ENCODE results near the gene KRT77. TPM values are rescaled to one million over a fixed set of nuclear protein-coding genes. Genes with fewer than 3 reads are reported as not detected.

The KRT77 gene
- total RNA-seq, 3 donors from 2014 or later: 0.48 TPM; not detected in 2

DNA sequence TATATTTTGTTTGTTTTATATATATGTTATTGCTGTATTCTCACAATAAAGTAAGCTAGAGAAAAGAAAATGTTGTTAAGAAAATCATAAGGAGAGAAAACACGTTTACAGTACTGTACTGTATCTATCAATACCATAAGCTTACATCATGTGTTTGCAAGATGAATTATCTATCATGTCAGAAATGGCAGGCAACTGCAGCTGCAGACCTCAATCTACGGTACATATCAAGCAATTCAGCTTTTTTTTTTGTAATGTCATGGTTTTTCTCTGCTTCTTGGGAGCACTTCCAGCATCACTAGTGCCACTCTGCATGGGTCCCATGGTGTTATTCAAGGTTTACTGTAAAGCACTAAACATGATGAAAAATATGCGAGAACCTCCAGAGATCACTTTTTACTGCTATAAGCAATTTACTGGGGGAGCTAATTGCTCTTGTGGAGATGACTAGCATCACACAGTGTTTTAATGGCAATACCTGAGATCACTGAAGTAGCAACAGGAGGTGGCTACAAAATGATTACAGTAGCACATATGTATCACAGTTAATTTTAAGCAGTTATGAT lies 42.3 kb downstream of the KRT77 start:
- Histone ChIP-seq H3K27me3 (peaks cover 0 to 4% of the 10 kb centered on the region in 2 donors), H3K27ac (no peak overlapping the region), H3K9me3 (no peaks in the 10 kb centered on the region), H3K4me3 (no peak overlapping the region), H3K36me3 (no peaks in the 10 kb centered on the region), H3K4me1 (no peaks in the 10 kb centered on the region)
- intact Hi-C loops (cut with DNase I; ENCODE audit: low total_unique reads): no loop called here
- no peak for DNase-seq (ENCODE audit: low spot score in 2 of 2)
- TF ChIP-seq POLR2A (IDR thresholded peaks at IDR 0.05) (no peak), POLR2AphosphoS5 (IDR thresholded peaks at IDR 0.05) (no peak)
- TF ChIP-seq, protein P1, sequence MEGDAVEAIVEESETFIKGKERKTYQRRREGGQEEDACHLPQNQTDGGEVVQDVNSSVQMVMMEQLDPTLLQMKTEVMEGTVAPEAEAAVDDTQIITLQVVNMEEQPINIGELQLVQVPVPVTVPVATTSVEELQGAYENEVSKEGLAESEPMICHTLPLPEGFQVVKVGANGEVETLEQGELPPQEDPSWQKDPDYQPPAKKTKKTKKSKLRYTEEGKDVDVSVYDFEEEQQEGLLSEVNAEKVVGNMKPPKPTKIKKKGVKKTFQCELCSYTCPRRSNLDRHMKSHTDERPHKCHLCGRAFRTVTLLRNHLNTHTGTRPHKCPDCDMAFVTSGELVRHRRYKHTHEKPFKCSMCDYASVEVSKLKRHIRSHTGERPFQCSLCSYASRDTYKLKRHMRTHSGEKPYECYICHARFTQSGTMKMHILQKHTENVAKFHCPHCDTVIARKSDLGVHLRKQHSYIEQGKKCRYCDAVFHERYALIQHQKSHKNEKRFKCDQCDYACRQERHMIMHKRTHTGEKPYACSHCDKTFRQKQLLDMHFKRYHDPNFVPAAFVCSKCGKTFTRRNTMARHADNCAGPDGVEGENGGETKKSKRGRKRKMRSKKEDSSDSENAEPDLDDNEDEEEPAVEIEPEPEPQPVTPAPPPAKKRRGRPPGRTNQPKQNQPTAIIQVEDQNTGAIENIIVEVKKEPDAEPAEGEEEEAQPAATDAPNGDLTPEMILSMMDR (IDR thresholded peaks at IDR 0.05): no peak

- DNase-seq (ENCODE audit: low spot score in 2 of 2): peak in 1 of 2 donors; percentile 3
Measured at GRCh38 chr12:52659951-52660350, 43.4 kb downstream of the KRT77 start.

GRCh38 chr12:52659395-52659794 lies 43.9 kb downstream of the KRT77 start:
- Histone ChIP-seq H3K36me3 (no peaks in the 10 kb centered on the region), H3K27me3 (peaks cover 0 to 4% of the 10 kb centered on the region in 2 donors), H3K4me1 (no peaks in the 10 kb centered on the region), H3K4me3 (no peak overlapping the region), H3K9me3 (no peaks in the 10 kb centered on the region), H3K27ac (no peak overlapping the region)
- peak in 1 of 2 donors; percentile 7 for DNase-seq (ENCODE audit: low spot score in 2 of 2)
- no peak for TF ChIP-seq POLR2AphosphoS5 (IDR thresholded peaks at IDR 0.05)
- TF ChIP-seq, protein P1 (IDR thresholded peaks at IDR 0.05): no peak
- intact Hi-C loops (cut with DNase I; ENCODE audit: low total_unique reads): no loop called here

More at GRCh38 chr12:52659951-52660350, 43.4 kb downstream of the KRT77 start:
- Histone ChIP-seq H3K27me3 (peaks cover 0 to 4% of the 10 kb centered on the region in 2 donors), H3K4me3 (no peak overlapping the region), H3K9me3 (no peaks in the 10 kb centered on the region), H3K27ac (no peak overlapping the region), H3K4me1 (no peaks in the 10 kb centered on the region), H3K36me3 (no peaks in the 10 kb centered on the region)
- intact Hi-C loops (cut with DNase I; ENCODE audit: low total_unique reads): no loop called here
- no peak for TF ChIP-seq POLR2A (IDR thresholded peaks at IDR 0.05)
- TF ChIP-seq POLR2AphosphoS5 (IDR thresholded peaks at IDR 0.05): no peak
- TF ChIP-seq, protein P1 (IDR thresholded peaks at IDR 0.05): no peak

- TF ChIP-seq POLR2AphosphoS5 (IDR thresholded peaks at IDR 0.05) (no peak), POLR2A (IDR thresholded peaks at IDR 0.05) (no peak)
- peak in 1 of 2 donors; percentile 11 for DNase-seq (ENCODE audit: low spot score in 2 of 2)
- intact Hi-C loops (cut with DNase I; ENCODE audit: low total_unique reads): no loop called here
- H3K9me3 ChIP-seq: no peaks in the 10 kb centered on the region
- H3K4me3 ChIP-seq: no peak overlapping the region
- no peaks in the 10 kb centered on the region for H3K36me3 ChIP-seq
- H3K27ac ChIP-seq: no peak overlapping the region
- H3K4me1 ChIP-seq: no peaks in the 10 kb centered on the region
- H3K27me3 ChIP-seq: peaks cover 0 to 4% of the 10 kb centered on the region in 2 donors
Measured at GRCh38 chr12:52658196-52658595, 45.1 kb downstream of the KRT77 start.

- H3K36me3 ChIP-seq: no peaks in the 10 kb centered on the region
- no peak overlapping the region for H3K27ac ChIP-seq
- H3K4me1 ChIP-seq: no peaks in the 10 kb centered on the region
- intact Hi-C loops (cut with DNase I; ENCODE audit: low total_unique reads): no loop called here
- H3K9me3 ChIP-seq: no peaks in the 10 kb centered on the region
- peak in 1 of 2 donors; percentile 9 for DNase-seq (ENCODE audit: low spot score in 2 of 2)
- peaks cover 0 to 4% of the 10 kb centered on the region in 2 donors for H3K27me3 ChIP-seq
- no peak overlapping the region for H3K4me3 ChIP-seq
- TF ChIP-seq, protein P1 (IDR thresholded peaks at IDR 0.05): no peak
- TF ChIP-seq POLR2AphosphoS5 (IDR thresholded peaks at IDR 0.05) (no peak), POLR2A (IDR thresholded peaks at IDR 0.05) (no peak)
Measured at GRCh38 chr12:52657250-52657902, 45.9 kb downstream of the KRT77 start.

Measured in breast epithelium (tissue), 4 donors.